HG03135 (cell line): ENCODE results near the gene NDUFB10.
"Not testable (repeated sequence)": the region's sequence is repeated elsewhere in the genome, so short reads cannot be mapped to it uniquely, and the experiment has no call there.

Experiments used
- ATAC-seq: cut with Tn5 transposase; IDR thresholded peaks from one replicate; pipeline ENCODE4 v1.9.1; 2021; ENCODE audit warnings: mild to moderate bottlenecking, moderate library complexity; ENCODE audit not compliant: unreplicated experiment

Gene NDUFB10

GRCh38 chr16:1923299-1924034 is 35.9 kb upstream of the NDUFB10 start:
- ATAC-seq, result no peak

DNA sequence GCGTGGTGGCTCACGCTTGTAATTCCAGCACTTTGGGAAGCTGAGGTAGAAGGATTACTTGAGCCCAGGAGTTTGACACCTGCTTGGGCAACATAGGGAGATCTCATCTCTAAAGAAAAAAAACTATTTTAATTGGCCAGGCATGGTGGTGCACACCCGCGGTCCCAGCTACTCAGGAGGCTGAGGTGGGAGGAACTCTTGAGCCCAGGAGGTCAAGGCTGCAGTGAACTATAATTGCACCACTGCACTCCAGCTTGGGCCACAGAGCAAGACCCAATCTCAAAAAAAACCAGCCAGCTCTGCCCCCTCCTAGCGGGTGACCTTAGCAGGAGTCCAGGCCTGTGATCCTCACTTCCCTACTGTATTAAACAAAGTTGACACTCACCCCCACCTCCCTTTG is 35.2 kb upstream of the NDUFB10 start:
- no peak for ATAC-seq

- no peak for ATAC-seq
Observed at GRCh38 chr16:1926271-1926670, 33.1 kb upstream of the NDUFB10 start.

GRCh38 chr16:1929105-1929504 is 30.2 kb upstream of the NDUFB10 start:
- ATAC-seq, result no peak

- peak; percentile 77 for ATAC-seq
Observed at GRCh38 chr16:1929578-1930337, 29.6 kb upstream of the NDUFB10 start.

- no peak for ATAC-seq
Observed at GRCh38 chr16:1930338-1930720, 29.0 kb upstream of the NDUFB10 start.

DNA sequence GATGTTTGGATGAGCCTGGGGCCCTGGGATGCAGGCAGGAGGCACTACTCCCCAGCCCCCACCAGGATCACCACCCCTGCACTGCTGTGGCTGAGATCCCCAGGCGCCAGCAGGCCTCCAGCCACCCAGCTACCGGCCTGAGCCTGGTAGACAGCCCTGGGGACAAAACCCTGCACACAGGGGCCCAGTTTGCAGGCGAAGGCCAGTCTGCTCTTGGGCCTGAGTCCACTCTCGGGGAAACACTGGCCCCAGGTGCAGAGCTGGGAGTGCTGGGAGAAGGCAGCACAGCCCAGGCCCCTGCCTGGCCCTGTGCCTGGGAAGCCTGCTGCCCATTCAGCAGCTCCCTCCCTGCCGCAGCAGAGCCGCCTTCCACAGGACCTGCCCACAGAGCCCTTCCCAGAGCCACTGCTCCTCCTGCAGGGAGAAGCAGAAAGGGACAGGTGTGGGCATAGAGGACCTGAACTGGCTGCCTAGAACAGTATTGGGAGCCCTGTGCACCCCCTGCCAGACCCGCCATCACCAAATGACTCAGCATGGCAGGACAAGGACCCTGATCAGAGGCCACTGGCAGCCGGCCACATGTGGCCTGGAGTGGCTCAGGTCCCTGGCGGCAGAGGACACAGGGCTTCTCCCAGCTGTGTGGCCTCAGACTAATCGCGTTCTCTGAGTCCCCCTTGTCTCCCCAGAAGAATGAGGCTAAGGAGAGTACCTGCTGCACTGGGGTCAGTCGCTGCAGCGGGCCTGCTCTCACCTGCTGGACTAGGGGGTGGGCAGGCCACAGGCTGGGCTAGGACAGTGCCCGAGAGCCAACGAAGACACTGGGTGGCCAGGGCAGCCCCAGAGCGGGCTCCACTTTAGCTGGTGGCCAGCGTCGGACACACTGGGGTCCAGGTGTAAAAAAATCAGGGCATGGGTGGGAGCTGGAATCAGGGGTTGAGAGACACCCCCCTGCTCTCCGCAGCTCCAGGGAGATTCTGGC is 27.0 kb upstream of the NDUFB10 start:
- ATAC-seq, result no peak

GRCh38 chr16:1933097-1933661 is 26.2 kb upstream of the NDUFB10 start:
- no peak for ATAC-seq

- ATAC-seq, result no peak
Observed at GRCh38 chr16:1936945-1937479, 22.3 kb upstream of the NDUFB10 start.

DNA sequence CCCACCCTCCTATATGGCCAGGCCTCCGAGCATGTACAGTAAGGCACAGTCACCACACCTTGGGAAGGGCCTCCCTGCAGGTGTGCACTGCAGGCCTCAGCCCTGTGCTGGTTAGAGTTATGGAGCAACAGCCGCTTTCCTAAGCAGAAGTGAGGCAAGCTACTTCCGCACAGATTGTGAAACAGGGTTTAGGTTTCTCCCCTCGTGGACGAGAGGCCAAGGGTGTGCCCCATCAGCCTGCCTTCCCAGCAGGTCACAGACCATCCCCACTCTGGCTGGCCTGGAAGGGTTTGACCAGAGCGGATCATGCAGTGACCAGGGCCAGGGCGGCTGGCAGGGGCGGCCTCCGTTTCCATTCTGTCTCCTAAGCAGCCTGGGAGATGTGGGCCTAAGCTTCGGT is 21.0 kb upstream of the NDUFB10 start:
- no peak for ATAC-seq

DNA sequence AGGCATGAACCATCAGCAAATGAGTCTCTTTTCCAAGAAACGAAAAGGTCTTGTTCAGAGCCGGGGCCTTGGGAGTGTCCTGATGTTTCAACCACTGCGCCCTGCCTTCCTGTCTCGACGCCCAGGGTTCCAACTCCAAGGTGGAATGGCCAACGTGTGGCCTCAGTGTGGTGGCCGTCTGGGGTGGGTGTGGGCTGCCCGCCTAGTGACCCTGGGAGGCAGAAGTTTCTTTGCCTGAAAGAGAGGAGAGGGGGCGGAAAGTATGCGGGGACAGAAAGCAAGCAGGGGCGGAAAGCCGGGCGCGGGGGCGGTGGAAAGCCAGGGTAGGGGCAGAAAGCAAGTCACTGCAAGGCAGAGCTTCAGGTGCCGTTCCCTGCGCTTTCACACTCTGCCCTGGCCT is 20.4 kb upstream of the NDUFB10 start:
- no peak for ATAC-seq

DNA sequence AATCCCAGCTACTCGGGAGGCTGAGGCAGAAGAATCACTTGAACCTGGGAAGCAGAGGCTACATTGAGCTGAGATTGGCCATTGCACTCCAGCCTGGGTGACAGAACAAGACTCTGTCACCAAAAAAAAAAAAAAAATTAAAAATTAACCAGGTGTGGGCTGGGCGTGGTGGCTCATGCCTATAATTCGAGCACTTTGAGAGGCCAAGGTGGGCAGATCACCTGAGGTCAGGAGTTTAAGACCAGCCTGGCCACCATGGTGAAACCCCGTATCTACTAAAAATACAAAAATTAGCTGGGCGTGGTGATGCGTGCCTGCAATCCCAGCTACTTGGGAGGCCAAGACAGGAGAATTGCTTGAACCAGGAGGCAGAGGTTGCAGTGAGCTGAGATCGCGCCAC is 19.5 kb upstream of the NDUFB10 start:
- ATAC-seq, result not testable (repeated sequence)

DNA sequence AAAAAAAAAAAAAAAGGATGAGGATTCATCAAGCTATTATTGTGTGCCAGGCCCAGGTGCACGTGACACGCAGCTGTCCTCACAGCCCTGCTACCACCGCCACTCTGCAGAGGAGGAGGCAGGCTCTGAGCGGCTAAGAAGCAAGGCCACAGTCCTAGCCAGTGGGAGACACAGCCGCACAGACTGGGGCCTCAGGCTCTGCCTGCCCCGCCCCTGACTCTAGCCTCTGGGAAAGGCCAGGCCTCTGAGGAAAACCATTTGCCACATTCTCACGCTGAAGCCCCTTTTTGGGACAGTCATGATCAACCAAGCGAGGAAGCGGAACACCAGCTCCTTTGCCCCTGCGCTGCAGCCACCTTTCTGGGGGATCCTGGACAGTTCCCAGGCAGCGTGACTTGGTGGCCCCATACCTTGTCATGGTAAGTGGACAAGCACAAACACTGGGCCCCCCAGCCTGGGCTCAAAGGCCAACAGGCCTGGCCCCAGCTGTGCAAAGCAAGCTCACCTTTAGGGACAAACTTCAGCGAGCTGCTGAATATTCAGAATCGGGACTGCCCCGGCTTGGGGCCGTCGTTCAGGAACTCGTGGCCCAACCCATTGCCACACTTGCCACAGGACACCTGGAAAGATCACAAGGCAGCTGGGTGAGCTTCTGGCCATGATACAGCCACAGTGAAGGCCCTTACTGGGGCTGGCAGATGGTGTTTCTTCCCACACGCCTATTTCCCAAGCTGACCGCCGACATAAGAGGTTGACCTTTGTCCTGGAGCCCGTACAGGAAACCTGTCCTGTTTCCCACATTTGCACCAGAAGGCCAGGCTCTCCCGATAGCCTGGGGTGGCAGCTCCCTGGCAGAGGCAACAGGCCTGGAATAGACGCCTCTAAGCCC is 18.8 kb upstream of the NDUFB10 start:
- ATAC-seq, result no peak

- no peak for ATAC-seq
Observed at GRCh38 chr16:1941162-1942046, 17.9 kb upstream of the NDUFB10 start.

- no peak for ATAC-seq
Observed at GRCh38 chr16:1942047-1942809, 17.1 kb upstream of the NDUFB10 start.

DNA sequence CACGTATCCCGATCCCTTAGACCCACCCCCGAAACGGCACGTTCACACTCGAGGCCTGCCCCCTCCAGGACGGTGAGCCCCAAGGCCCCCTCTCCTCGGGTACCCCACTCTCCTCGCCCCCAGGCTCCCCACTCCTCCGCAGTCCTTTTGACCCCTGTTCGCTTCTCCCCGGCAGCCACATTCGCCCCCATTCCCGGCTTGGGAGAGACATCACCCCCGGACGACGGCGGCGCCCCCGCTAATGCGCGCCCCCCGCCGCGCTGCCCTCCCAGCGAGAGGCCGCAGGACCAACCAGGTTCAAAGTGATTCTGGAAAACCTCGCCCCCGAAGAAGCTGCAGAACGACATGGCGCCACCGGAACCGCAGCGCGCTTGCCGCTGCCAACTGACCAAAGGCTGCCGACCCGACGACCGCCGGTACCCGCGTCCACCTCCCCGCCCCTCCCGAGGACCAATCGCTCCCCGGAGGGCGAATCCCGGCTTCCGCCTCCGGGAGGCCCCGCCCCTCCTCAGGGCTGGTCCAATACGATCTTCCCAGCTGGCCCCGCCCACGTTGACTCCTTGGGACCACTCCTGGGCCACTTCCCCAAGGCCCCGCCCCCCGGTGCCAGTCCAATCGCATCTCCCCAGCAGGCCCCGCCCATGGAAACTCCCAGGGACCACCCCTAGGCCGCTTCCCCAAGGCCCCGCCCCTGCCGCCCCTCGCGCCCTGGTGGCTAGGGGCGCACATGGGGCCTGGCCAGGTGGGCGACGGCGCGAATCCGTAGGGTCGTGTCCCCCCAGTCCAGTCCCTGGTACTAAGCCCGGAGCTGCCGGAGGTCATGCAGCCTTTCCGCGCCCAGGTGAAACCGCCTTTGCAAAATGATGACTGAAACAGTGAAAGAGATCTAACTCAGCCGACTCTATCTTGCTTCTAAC is 16.3 kb upstream of the NDUFB10 start, which contains the start of gene MSRB1:
TSS of gene MSRB1 (minus strand) at position 390 of the 917 bp plus-strand sequence. CDS start at position 347, 43 bp downstream.
- peak; percentile 92 for ATAC-seq
